K562 (cell line): ENCODE data around the gene SUCLG1.

Experiments
- ARHGAP35 ChIP-seq: fragments of 450-650 bp; IDR thresholded peaks from 2 replicates; pipeline ENCODE4 v1.6.1; 2018; ENCODE audit not compliant: partially characterized antibody
- KLF1 ChIP-seq: fragments of 450-650 bp; IDR thresholded peaks from 2 replicates; pipeline ENCODE4 v1.6.1; 2016; ENCODE audit warnings: missing genetic modification characterization, missing compliant biosample characterization
- POLR2AphosphoS5 ChIP-seq: IDR thresholded peaks from 2 replicates; pipeline ENCODE4 v1.6.1; 2011; ENCODE audit warnings: mild to moderate bottlenecking, low read depth, low read length, moderate library complexity; ENCODE audit not compliant: control insufficient read depth, insufficient read depth
- SMARCA4 ChIP-seq: fragments of 450-650 bp; IDR thresholded peaks from 2 replicates; pipeline ENCODE4 v1.6.1; 2016
- SMC3 ChIP-seq: conservative IDR thresholded peaks from 2 replicates; pipeline ENCODE4 v1.6.1; 2011; ENCODE audit warnings: low read depth, low read length, improper control_type of control experiment; ENCODE audit not compliant: insufficient read depth
- XRCC5 ChIP-seq: fragments of 200-400 bp; formaldehyde crosslinking; IDR thresholded peaks from 2 replicates; pipeline ENCODE4 v1.6.1; 2017; ENCODE audit warnings: low read depth, mild to moderate bottlenecking, low read length
- ZNF12 ChIP-seq: sonication (generic); formaldehyde crosslinking; IDR thresholded peaks from 2 replicates; pipeline ENCODE4 v1.4.0; 2020; ENCODE audit warnings: mild to moderate bottlenecking, missing genetic modification reagents
- TF ChIP-seq, protein P1 (sequence below), 3 experiments: IDR thresholded peaks in 2 of 3; conservative IDR thresholded peaks in 1 of 3; 2 replicates each; pipeline ENCODE4 v1.5.1; 2011 to 2012; ENCODE audit warnings: low read length in 3 of 3, mild to moderate bottlenecking in 3 of 3, control low read depth in 2 of 3, improper control_type of control experiment in 1 of 3, inconsistent platforms in 1 of 3, low read depth in 1 of 3, mixed read lengths in 1 of 3, moderate library complexity in 1 of 3; ENCODE audit not compliant: insufficient read depth in 2 of 3
- TF ChIP-seq, protein P2 (sequence below): sonication (generic); formaldehyde crosslinking; IDR thresholded peaks from 2 replicates; pipeline ENCODE4 v1.8.0; 2023; ENCODE audit warnings: mild to moderate bottlenecking, missing genetic modification reagents

DNA sequence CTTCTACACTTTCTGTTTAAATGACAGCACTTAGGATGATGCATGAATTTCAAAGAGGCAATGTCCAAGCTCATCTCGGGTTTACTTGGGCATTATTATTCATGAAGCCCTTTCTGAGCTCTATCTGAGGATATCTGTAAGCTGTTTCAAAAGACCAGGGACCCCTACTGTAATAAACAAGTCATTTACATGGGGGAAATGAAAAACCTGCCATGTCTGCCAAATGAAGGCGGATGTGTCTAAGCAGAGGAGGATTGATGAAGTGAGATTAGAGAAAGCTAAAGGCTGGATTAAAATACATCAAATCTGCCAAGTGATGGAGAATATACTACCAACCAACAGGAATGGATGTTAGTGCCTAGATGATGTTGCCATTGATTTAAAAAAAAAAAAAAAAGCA, 64.5 kb downstream of the SUCLG1 start:
- TF ChIP-seq KLF1 (tag) (no peak), XRCC5 (no peak), POLR2AphosphoS5 (no peak), SMC3 (no peak), ARHGAP35 (no peak), SMARCA4 (no peak), ZNF12 (CRISPR knock-in tag) (no peak)
- TF ChIP-seq, protein P1, sequence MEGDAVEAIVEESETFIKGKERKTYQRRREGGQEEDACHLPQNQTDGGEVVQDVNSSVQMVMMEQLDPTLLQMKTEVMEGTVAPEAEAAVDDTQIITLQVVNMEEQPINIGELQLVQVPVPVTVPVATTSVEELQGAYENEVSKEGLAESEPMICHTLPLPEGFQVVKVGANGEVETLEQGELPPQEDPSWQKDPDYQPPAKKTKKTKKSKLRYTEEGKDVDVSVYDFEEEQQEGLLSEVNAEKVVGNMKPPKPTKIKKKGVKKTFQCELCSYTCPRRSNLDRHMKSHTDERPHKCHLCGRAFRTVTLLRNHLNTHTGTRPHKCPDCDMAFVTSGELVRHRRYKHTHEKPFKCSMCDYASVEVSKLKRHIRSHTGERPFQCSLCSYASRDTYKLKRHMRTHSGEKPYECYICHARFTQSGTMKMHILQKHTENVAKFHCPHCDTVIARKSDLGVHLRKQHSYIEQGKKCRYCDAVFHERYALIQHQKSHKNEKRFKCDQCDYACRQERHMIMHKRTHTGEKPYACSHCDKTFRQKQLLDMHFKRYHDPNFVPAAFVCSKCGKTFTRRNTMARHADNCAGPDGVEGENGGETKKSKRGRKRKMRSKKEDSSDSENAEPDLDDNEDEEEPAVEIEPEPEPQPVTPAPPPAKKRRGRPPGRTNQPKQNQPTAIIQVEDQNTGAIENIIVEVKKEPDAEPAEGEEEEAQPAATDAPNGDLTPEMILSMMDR (IDR thresholded peaks at IDR 0.05 in 2 of 3, conservative IDR thresholded peaks at IDR 0.05 in 1 of 3; ENCODE audit: insufficient read depth in 2 of 3, low read depth in 1 of 3, low read length in 3 of 3): no peak
- TF ChIP-seq, protein P2, sequence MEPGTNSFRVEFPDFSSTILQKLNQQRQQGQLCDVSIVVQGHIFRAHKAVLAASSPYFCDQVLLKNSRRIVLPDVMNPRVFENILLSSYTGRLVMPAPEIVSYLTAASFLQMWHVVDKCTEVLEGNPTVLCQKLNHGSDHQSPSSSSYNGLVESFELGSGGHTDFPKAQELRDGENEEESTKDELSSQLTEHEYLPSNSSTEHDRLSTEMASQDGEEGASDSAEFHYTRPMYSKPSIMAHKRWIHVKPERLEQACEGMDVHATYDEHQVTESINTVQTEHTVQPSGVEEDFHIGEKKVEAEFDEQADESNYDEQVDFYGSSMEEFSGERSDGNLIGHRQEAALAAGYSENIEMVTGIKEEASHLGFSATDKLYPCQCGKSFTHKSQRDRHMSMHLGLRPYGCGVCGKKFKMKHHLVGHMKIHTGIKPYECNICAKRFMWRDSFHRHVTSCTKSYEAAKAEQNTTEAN (CRISPR knock-in tag): no peak
